BE2C (cell line): ENCODE measurements around the gene ABR.

Source experiments
- DNase-seq: peaks from one replicate; pipeline ENCODE4 v3.0.0-alpha.2; 2020
- H3K27me3 ChIP-seq: fragments of 250-450 bp; sonication (Bioruptor Pico); 2 replicates; pipeline ENCODE4 v1.5.1; 2020; ENCODE audit warnings: mild to moderate bottlenecking
- H3K36me3 ChIP-seq: fragments of 250-450 bp; sonication (Bioruptor Pico); 2 replicates; pipeline ENCODE4 v1.5.1; 2020; ENCODE audit warnings: mild to moderate bottlenecking
- H3K4me1 ChIP-seq: fragments of 250-450 bp; sonication (Bioruptor Pico); 2 replicates; pipeline ENCODE4 v1.5.1; 2020
- H3K4me3 ChIP-seq: 2 replicates; pipeline ENCODE4 v1.5.1; 2011; ENCODE audit warnings: low read depth, low read length
- H3K9me3 ChIP-seq: fragments of 250-450 bp; sonication (Bioruptor Pico); 2 replicates; pipeline ENCODE4 v1.5.1; 2020
- TF ChIP-seq, protein P1 (sequence below): IDR thresholded peaks from 2 replicates; pipeline ENCODE4 v1.5.1; 2012; ENCODE audit warnings: mild to moderate bottlenecking, low read depth, low read length

Gene ABR

DNA sequence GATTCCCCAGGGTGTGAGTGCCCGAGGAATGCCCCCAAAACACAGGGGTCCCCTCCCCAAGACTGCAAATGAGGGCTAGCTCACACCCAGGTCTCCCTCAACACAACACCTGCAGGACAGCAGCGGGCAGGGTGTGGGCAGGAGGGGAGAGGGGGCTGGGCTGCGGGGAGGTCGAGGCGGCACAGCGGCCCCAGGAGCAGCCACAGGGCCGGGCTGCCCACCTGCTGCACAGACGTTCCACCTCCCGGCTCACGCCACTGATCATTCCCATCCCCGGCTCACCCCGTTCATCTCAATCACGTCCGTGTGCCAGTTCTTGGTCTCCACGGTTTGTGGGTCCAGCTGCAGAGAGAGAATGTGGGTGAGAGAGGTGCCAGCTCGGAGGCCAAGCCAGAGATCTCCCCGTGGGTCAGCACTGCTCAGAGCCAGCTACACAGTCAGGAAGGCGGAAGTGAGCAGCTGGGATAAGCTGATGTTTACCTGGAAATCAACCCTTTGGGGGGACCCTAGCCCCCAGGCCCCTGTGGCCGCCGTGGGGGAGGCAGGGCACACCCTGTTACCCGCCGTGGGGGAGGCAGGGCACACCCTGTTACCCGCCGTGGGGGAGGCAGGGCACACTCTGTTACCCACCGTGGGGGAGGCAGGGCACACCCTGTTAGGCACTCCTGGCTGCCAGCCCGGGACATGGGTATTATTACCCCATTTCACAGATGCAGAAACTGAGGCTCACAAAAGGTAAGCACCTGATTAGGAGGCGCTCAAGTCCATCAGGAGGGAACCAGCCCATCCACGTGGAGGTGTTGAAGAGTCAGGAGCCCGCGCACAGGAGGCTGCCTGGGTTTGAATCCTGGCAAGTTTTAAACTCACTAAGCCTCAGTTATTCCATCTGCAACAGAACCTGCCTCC, 166.7 kb downstream of the ABR start:
- DNase-seq = no peak

GRCh38 chr17:1011760-1012735, 167.7 kb downstream of the ABR start:
- no peaks in the 10 kb centered on the region; the same call in 1 of the 2 replicates for H3K36me3 ChIP-seq
- H3K9me3 ChIP-seq = no peaks in the 10 kb centered on the region
- TF ChIP-seq, protein P1, sequence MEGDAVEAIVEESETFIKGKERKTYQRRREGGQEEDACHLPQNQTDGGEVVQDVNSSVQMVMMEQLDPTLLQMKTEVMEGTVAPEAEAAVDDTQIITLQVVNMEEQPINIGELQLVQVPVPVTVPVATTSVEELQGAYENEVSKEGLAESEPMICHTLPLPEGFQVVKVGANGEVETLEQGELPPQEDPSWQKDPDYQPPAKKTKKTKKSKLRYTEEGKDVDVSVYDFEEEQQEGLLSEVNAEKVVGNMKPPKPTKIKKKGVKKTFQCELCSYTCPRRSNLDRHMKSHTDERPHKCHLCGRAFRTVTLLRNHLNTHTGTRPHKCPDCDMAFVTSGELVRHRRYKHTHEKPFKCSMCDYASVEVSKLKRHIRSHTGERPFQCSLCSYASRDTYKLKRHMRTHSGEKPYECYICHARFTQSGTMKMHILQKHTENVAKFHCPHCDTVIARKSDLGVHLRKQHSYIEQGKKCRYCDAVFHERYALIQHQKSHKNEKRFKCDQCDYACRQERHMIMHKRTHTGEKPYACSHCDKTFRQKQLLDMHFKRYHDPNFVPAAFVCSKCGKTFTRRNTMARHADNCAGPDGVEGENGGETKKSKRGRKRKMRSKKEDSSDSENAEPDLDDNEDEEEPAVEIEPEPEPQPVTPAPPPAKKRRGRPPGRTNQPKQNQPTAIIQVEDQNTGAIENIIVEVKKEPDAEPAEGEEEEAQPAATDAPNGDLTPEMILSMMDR = no peak
- no peaks in the 10 kb centered on the region for H3K4me1 ChIP-seq
- no peaks in the 10 kb centered on the region for H3K27me3 ChIP-seq
- no peak for DNase-seq
- H3K4me3 ChIP-seq = no peak overlapping the region

More for the DNA sequence above, 166.7 kb downstream of the ABR start:
- TF ChIP-seq, protein P1 = no peak
- H3K4me3 ChIP-seq = no peak overlapping the region
- no peaks in the 10 kb centered on the region for H3K4me1 ChIP-seq
- no peaks in the 10 kb centered on the region for H3K9me3 ChIP-seq
- H3K36me3 ChIP-seq = no peaks in the 10 kb centered on the region
- no peaks in the 10 kb centered on the region for H3K27me3 ChIP-seq

GRCh38 chr17:1011138-1011537, 168.6 kb downstream of the ABR start:
- no peaks in the 10 kb centered on the region for H3K4me1 ChIP-seq
- H3K4me3 ChIP-seq = no peak overlapping the region
- peaks cover 3% of the 10 kb centered on the region; the same call in 1 of the 2 replicates for H3K36me3 ChIP-seq
- H3K9me3 ChIP-seq = no peaks in the 10 kb centered on the region
- no peaks in the 10 kb centered on the region for H3K27me3 ChIP-seq
- TF ChIP-seq, protein P1 = no peak
- no peak for DNase-seq

DNA sequence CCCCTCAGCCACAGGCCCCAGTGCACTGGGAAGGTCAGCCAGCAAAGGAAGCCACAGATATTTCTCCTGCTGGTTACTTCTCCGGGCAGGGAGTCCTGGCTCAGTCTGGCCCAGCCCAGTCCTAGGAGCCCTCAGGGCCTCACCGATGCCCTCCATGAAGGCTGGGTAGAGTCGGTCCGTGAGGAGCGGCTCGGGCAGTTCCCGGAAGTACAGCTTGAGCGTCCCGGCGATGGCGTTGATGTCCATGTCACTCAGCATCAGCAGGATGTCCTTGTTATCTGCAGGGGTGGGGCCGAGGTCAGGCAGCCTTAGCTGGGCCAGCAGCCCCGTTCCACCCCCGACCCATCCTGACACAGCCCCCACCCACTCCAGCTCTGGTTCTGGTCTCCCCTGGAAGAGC, 169.2 kb downstream of the ABR start:
- no peaks in the 10 kb centered on the region for H3K27me3 ChIP-seq
- no peak overlapping the region for H3K4me3 ChIP-seq
- TF ChIP-seq, protein P1 = no peak
- DNase-seq = no peak
- H3K4me1 ChIP-seq = no peaks in the 10 kb centered on the region
- H3K9me3 ChIP-seq = no peaks in the 10 kb centered on the region
- peaks cover 3% of the 10 kb centered on the region; the same call in 1 of the 2 replicates for H3K36me3 ChIP-seq

- Histone ChIP-seq H3K36me3 (peaks cover 3% of the 10 kb centered on the region; the same call in 1 of the 2 replicates), H3K9me3 (no peaks in the 10 kb centered on the region), H3K4me1 (no peaks in the 10 kb centered on the region), H3K4me3 (no peak overlapping the region), H3K27me3 (no peaks in the 10 kb centered on the region)
- no peak for DNase-seq
- TF ChIP-seq, protein P1 = no peak
Measured at GRCh38 chr17:1010086-1010450, 169.7 kb downstream of the ABR start.
